Measurements from ENCODE around the gene ABLIM1. TPM values are rescaled to one million over a fixed set of nuclear protein-coding genes. Genes with fewer than 3 reads are reported as not detected.

The ABLIM1 gene
- polyA plus RNA-seq, 3 donors = 0.33 to 0.91 (median 0.57) TPM

GRCh38 chr10:114482480-114483304 lies 175.4 kb downstream of the ABLIM1 start:
- H3K4me3 Mint-ChIP-seq = no peak overlapping the region
- intact Hi-C loops (cut with micrococcal nuclease) = no loop called here
- H3K9me3 ChIP-seq (replicated peaks in 1 of 2; ENCODE audit: control insufficient read depth in 1 of 2, insufficient read depth in 1 of 2, low read length in 2 of 2) = no peaks in the 10 kb centered on the region

GRCh38 chr10:114481055-114481454 lies 177.0 kb downstream of the ABLIM1 start:
- H3K4me1 ChIP-seq (ENCODE audit: control insufficient read depth in 1 of 2, insufficient read depth in 2 of 2, low read length in 2 of 2) = no peaks in the 10 kb centered on the region
- H3K27ac ChIP-seq (ENCODE audit: low read depth in 1 of 2, low read length in 2 of 2) = no peak overlapping the region
- H3K4me2 ChIP-seq (replicated peaks; ENCODE audit: extremely low read depth, low read length, poor library complexity, severe bottlenecking) = no peak overlapping the region
- DNase-seq = no peak
- intact Hi-C loops (cut with micrococcal nuclease) = no loop called here
- no peaks in the 10 kb centered on the region for H3K36me3 ChIP-seq (replicated peaks in 1 of 2; ENCODE audit: control insufficient read depth in 1 of 2, insufficient read depth in 2 of 2, low read length in 2 of 2)
- TF ChIP-seq, protein P1, sequence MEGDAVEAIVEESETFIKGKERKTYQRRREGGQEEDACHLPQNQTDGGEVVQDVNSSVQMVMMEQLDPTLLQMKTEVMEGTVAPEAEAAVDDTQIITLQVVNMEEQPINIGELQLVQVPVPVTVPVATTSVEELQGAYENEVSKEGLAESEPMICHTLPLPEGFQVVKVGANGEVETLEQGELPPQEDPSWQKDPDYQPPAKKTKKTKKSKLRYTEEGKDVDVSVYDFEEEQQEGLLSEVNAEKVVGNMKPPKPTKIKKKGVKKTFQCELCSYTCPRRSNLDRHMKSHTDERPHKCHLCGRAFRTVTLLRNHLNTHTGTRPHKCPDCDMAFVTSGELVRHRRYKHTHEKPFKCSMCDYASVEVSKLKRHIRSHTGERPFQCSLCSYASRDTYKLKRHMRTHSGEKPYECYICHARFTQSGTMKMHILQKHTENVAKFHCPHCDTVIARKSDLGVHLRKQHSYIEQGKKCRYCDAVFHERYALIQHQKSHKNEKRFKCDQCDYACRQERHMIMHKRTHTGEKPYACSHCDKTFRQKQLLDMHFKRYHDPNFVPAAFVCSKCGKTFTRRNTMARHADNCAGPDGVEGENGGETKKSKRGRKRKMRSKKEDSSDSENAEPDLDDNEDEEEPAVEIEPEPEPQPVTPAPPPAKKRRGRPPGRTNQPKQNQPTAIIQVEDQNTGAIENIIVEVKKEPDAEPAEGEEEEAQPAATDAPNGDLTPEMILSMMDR (IDR thresholded peaks at IDR 0.05) = no peak
- Mint-ChIP-seq H3K4me1 (no peaks in the 10 kb centered on the region), H3K36me3 (no peaks in the 10 kb centered on the region), H3K4me3 (no peak overlapping the region), H3K9me3 (peaks cover 0 to 1% (median 0%) of the 10 kb centered on the region in 7 donors), H3K27me3 (ENCODE audit: low read depth in 3 of 3) (peaks cover 0 to 3% (median 0%) of the 10 kb centered on the region in 3 donors), H3K27ac (no peak overlapping the region)
- no peak overlapping the region for H3K4me3 ChIP-seq (replicated peaks in 1 of 3; ENCODE audit: low read depth in 2 of 3, low read length in 3 of 3)
- H3K9ac ChIP-seq (ENCODE audit: insufficient read depth, low read length, poor library complexity, severe bottlenecking) = no peak overlapping the region
- no peaks in the 10 kb centered on the region for H3K9me3 ChIP-seq (replicated peaks in 1 of 2; ENCODE audit: control insufficient read depth in 1 of 2, insufficient read depth in 1 of 2, low read length in 2 of 2)
- no peaks in the 10 kb centered on the region for H3K79me2 ChIP-seq (ENCODE audit: insufficient read depth, low read length)
- H4K20me1 ChIP-seq (ENCODE audit: insufficient read depth, low read length) = no peaks in the 10 kb centered on the region
- 100% methylated on average over 1 of the region's 3 CpGs for WGBS (ENCODE audit: insufficient coverage)
- no peak overlapping the region for H2AFZ ChIP-seq (ENCODE audit: insufficient read depth, low read depth, low read length, poor library complexity, severe bottlenecking)
- H3K27me3 ChIP-seq (ENCODE audit: control insufficient read depth in 2 of 2, insufficient read depth in 2 of 2, low read length in 2 of 2) = no peaks in the 10 kb centered on the region

More at GRCh38 chr10:114482480-114483304, 175.4 kb downstream of the ABLIM1 start:
- no peak overlapping the region for H3K27ac Mint-ChIP-seq
- 100% methylated on average over 3 of the region's 6 CpGs for WGBS (ENCODE audit: insufficient coverage)
- no peak overlapping the region for H2AFZ ChIP-seq (ENCODE audit: insufficient read depth, low read depth, low read length, poor library complexity, severe bottlenecking)
- H3K4me1 ChIP-seq (ENCODE audit: control insufficient read depth in 1 of 2, insufficient read depth in 2 of 2, low read length in 2 of 2) = no peaks in the 10 kb centered on the region
- H4K20me1 ChIP-seq (ENCODE audit: insufficient read depth, low read length) = no peaks in the 10 kb centered on the region
- no peaks in the 10 kb centered on the region for H3K36me3 Mint-ChIP-seq
- DNase-seq = no peak
- H3K27me3 ChIP-seq (ENCODE audit: control insufficient read depth in 2 of 2, insufficient read depth in 2 of 2, low read length in 2 of 2) = no peaks in the 10 kb centered on the region
- no peaks in the 10 kb centered on the region for H3K4me1 Mint-ChIP-seq
- H3K27ac ChIP-seq (ENCODE audit: low read depth in 1 of 2, low read length in 2 of 2) = no peak overlapping the region
- TF ChIP-seq, protein P1 (IDR thresholded peaks at IDR 0.05) = no peak
- no peak overlapping the region for H3K4me2 ChIP-seq (replicated peaks; ENCODE audit: extremely low read depth, low read length, poor library complexity, severe bottlenecking)
- H3K27me3 Mint-ChIP-seq (ENCODE audit: low read depth in 3 of 3) = peaks cover 0 to 1% (median 0%) of the 10 kb centered on the region in 3 donors
- H3K9me3 Mint-ChIP-seq = peaks cover 0 to 1% (median 0%) of the 10 kb centered on the region in 7 donors
- H3K9ac ChIP-seq (ENCODE audit: insufficient read depth, low read length, poor library complexity, severe bottlenecking) = no peak overlapping the region
- no peaks in the 10 kb centered on the region for H3K36me3 ChIP-seq (replicated peaks in 1 of 2; ENCODE audit: control insufficient read depth in 1 of 2, insufficient read depth in 2 of 2, low read length in 2 of 2)
- no peaks in the 10 kb centered on the region for H3K79me2 ChIP-seq (ENCODE audit: insufficient read depth, low read length)
- H3K4me3 ChIP-seq (replicated peaks in 1 of 3; ENCODE audit: low read depth in 2 of 3, low read length in 3 of 3) = no peak overlapping the region

Measured in CD14-positive monocyte (primary cell).